Gastrocnemius medialis (tissue), 4 donors: Measurements from ENCODE around the gene MS4A2.

Source experiments
- POLR2A ChIP-seq, 2 donors: fragments of 450-650 bp; IDR thresholded peaks; one replicate each; pipeline ENCODE4 v1.6.1; 2017; ENCODE audit warnings: antibody characterized with exemption in 2 of 2, mild to moderate bottlenecking in 2 of 2, moderate library complexity in 2 of 2
- TF ChIP-seq, protein P1 (sequence below), 5 experiments: fragments of 450-650 bp in 3 of 5; fragments of 200-600 bp in 2 of 5; sonication (generic) in 2 of 5; IDR thresholded peaks in 4 of 5; conservative IDR thresholded peaks in 1 of 5; 1 replicate in 4 of 5; 2 replicates in 1 of 5; pipeline ENCODE4 v1.5.1; 2016 to 2019; ENCODE audit warnings: antibody characterized with exemption in 5 of 5, mild to moderate bottlenecking in 3 of 5, moderate library complexity in 3 of 5

DNA sequence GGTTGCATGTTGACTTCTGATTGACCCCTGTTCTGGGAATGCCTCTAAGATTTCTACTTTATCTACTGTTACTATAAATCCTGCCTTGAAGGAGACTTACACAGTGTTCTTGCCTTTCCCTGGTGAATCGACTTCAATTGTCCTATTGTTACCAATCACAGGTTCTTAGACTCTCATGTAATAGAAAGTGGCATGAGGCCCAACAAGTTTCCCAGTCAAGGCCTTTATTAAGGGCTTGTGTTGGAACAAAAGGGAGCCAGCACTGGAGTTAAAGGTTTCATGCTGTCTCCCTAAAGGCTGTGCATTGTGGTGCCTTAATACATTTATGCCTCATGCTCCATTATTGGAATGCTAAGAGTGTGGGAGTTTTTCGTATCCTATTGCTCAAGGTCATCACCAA lies 23.3 kb downstream of the MS4A2 start:
- TF ChIP-seq POLR2A (IDR thresholded peaks at IDR 0.05), result no peak
- TF ChIP-seq, protein P1, sequence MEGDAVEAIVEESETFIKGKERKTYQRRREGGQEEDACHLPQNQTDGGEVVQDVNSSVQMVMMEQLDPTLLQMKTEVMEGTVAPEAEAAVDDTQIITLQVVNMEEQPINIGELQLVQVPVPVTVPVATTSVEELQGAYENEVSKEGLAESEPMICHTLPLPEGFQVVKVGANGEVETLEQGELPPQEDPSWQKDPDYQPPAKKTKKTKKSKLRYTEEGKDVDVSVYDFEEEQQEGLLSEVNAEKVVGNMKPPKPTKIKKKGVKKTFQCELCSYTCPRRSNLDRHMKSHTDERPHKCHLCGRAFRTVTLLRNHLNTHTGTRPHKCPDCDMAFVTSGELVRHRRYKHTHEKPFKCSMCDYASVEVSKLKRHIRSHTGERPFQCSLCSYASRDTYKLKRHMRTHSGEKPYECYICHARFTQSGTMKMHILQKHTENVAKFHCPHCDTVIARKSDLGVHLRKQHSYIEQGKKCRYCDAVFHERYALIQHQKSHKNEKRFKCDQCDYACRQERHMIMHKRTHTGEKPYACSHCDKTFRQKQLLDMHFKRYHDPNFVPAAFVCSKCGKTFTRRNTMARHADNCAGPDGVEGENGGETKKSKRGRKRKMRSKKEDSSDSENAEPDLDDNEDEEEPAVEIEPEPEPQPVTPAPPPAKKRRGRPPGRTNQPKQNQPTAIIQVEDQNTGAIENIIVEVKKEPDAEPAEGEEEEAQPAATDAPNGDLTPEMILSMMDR (IDR thresholded peaks at IDR 0.05 in 4 of 5, conservative IDR thresholded peaks at IDR 0.05 in 1 of 5), result no peak
